IPS-18c (cell line): ENCODE measurements around the gene ADGRL1.
"Not testable (repeated sequence)": the region's sequence is repeated elsewhere in the genome, so short reads cannot be mapped to it uniquely, and the experiment has no call there.

Source experiments
- H3K4me3 ChIP-seq: 2 replicates; pipeline ENCODE4 v1.7.0; 2013; ENCODE audit warnings: low read depth, mild to moderate bottlenecking, low read length, moderate library complexity; ENCODE audit not compliant: insufficient read depth
- H3K9me3 ChIP-seq: one replicate; pipeline ENCODE4 v1.6.1; 2013; ENCODE audit warnings: mild to moderate bottlenecking, low read length, moderate library complexity; ENCODE audit not compliant: control insufficient read depth, insufficient read depth

ADGRL1 gene

DNA sequence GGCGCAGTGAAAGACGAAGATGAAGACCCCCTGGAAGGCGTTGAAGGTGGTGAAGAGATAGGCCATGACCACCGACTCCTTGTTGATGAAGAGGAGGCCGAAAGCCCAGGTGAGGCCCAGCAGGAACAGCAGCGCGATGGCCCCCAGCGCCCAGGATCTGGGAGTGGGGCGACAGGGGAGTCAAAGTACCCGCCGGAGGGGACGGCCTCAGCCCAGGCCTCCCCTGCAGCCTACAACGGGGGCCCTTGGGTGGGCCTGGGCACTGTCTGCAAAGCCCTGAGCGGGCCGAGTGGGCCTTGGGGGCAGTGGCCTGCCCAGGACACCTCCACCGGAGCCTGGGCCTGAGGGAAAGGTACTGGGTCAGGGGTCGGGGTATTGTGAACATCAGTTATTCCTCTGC lies 50.6 kb downstream of the ADGRL1 start:
- H3K9me3 ChIP-seq: no peaks in the 10 kb centered on the region
- no peak overlapping the region for H3K4me3 ChIP-seq

DNA sequence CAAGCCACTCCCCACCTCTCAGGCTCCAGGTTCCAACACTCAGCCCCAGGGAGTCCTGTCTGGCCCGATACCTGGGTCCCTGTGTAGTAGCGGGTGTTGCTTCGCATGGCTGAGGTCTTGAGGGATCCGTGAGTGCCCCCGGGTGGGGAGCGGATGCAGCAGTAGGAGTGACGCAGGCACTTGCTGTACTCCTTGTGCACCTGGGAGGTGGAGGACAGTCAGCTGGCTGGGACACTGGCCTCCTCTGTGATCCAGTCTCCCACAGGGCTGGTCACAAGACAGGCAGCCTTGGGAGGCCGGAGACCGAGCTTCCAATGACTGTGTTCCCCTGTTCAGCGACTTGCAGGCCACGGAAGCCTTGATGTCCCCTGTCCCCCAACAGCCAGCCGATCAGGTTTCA lies 53.3 kb downstream of the ADGRL1 start:
- H3K4me3 ChIP-seq: no peak overlapping the region
- no peaks in the 10 kb centered on the region for H3K9me3 ChIP-seq

DNA sequence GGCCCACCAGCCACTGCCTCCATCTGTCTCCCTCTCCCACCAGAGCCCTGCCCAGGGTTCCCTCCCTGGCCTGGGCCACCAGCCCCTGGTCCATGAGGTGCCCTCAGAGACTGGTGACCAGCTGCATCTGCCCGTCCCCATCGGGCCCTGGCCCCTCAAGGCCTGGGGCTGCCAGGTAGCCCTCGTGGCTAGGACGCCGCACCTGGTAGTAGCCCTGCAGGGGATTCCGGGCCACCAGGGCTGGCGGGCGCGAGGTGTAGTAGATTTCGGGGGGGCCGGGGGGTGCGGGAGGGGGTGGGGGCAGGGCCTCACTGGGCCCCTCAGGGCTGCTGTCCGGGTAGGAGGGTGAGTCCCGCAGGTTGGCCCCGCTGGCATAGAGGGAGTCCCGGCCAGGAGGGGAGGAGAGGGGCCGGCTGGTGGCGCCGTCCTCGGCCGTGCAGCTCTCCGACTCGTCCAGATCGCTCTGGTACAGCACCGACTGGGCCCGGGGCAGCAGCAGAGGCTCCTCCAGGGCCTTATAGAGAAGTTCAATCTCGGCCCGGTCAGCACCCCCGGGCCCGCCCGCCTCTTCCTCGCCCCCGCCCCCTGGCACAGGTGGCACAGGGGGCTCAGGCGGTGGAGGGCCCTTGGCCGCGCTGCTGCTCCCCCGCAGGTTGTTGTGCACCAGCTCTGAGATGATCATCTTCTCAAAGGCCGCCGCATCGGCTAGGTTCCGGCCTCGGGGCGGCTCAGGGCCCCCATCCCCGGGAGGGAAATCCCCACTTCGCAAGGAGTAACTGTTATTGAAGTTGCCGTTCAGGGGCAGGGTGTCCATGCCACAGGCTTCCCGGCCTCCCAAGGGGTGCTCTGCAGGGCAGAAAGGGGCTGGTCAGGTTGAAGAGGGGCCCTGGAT lies 55.0 kb downstream of the ADGRL1 start:
- Histone ChIP-seq H3K9me3 (no peaks in the 10 kb centered on the region), H3K4me3 (no peak overlapping the region)

- H3K4me3 ChIP-seq: no peak overlapping the region
- no peaks in the 10 kb centered on the region for H3K9me3 ChIP-seq
These were observed 55.8 kb downstream of the ADGRL1 start for GRCh38 chr19:14150041-14150769.

DNA sequence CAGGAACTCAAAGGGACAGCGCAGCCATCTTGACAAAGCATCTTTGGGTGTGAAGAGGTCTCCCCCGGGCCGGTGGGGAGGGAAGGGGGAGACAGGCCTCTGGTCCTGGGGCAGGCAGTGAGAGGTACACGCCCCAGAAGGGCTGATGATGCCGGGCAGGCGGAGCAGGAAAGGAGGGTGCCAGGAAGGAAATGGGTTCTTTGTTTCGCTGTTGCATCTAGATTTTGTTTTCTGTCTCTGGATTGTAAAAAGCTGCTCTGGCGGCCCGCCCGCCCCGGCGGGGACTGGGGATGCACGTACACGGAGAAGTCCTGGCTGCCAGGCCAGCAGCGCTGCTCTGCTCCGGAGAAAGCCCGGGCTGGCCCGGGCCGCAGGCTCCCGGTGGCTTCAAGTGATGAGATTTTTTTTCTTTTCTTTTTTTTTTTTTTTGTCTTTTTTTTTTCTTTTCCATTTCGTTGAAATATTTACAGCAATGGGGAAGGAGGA lies 56.4 kb downstream of the ADGRL1 start:
- H3K4me3 ChIP-seq: no peak overlapping the region
- H3K9me3 ChIP-seq: no peaks in the 10 kb centered on the region

GRCh38 chr19:14148751-14149410 lies 57.1 kb downstream of the ADGRL1 start:
- Histone ChIP-seq H3K4me3 (no peak overlapping the region), H3K9me3 (no peaks in the 10 kb centered on the region)

- Histone ChIP-seq H3K4me3 (no peak overlapping the region), H3K9me3 (no peaks in the 10 kb centered on the region)
These were observed 58.0 kb downstream of the ADGRL1 start for GRCh38 chr19:14147797-14148605.

GRCh38 chr19:14146789-14147216 lies 59.2 kb downstream of the ADGRL1 start:
- Histone ChIP-seq H3K4me3 (no peak overlapping the region), H3K9me3 (no peaks in the 10 kb centered on the region)

DNA sequence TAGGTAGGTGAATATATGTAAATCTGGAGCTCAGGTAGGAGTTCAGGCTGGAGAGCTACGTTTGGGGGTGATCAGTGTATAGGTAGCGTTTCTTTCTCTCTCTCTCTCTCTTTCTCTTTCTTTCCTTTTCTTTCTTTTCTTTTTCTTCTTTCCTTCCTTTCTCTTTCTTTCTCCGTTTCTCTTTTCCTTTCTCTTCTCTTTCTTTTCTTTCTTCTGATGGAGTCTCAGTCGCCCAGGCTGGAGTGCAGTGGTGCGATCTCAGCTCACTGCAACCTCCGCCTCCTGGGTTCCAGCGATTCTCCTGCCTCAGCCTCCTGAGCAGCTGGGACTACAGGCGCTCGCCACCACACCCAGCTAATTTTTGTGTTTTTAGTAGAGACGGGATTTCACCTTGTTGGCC lies 59.8 kb downstream of the ADGRL1 start:
- H3K4me3 ChIP-seq, H3K9me3 ChIP-seq: not testable (repeated sequence)

GRCh38 chr19:14145381-14145780 lies 60.6 kb downstream of the ADGRL1 start:
- Histone ChIP-seq H3K4me3 (no peak overlapping the region), H3K9me3 (no peaks in the 10 kb centered on the region)

- Histone ChIP-seq H3K9me3 (no peaks in the 10 kb centered on the region), H3K4me3 (no peak overlapping the region)
These were observed 63.4 kb downstream of the ADGRL1 start for GRCh38 chr19:14142262-14143190.

GRCh38 chr19:14141041-14141440 lies 64.9 kb downstream of the ADGRL1 start:
- Histone ChIP-seq H3K9me3 (no peaks in the 10 kb centered on the region), H3K4me3 (no peak overlapping the region)

DNA sequence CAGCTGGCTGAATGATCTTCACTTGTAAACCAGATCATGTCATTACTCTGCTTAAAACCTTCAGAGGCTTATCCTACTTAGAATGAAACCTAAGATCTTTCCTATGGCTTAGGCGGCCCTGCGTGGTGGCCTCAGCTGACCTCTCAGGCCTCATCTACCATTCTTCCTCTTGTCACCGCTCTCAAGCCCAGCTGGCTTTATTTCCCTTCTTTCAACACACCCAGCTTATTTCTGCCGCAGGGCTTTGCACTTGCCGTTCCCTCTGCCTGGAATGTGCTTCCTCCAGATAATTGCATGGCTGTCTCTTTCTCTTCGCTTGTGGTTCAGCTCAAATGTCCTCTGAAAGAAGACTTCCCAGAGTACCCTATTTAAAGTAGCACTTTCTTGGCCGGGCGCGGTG lies 66.0 kb downstream of the ADGRL1 start:
- no peaks in the 10 kb centered on the region for H3K9me3 ChIP-seq
- no peak overlapping the region for H3K4me3 ChIP-seq

GRCh38 chr19:14138576-14139265 lies 67.2 kb downstream of the ADGRL1 start:
- no peaks in the 10 kb centered on the region for H3K9me3 ChIP-seq
- no peak overlapping the region for H3K4me3 ChIP-seq

GRCh38 chr19:14136509-14137281 lies 69.3 kb downstream of the ADGRL1 start, which contains the start of gene ASF1B:
TSS of gene ASF1B (minus strand) at chr19:14136589. CDS start at chr19:14136456, 133 bp downstream.
- H3K4me3 ChIP-seq: peak within 1 kb of the TSS; percentile 93
- H3K9me3 ChIP-seq: no peaks in the 10 kb centered on the region
